Neural progenitor cell (in vitro differentiated cells): ENCODE measurements around the gene LILRB1.

Experiments
- CTCF ChIP-seq: fragments of 200-600 bp; sonication (generic); IDR thresholded peaks from 2 replicates; pipeline ENCODE4 v1.5.1; 2017; ENCODE audit warnings: antibody characterized with exemption, mild to moderate bottlenecking
- EZH2 ChIP-seq: fragments of 200-600 bp; sonication (generic); IDR thresholded peaks from 2 replicates; pipeline ENCODE4 v1.6.1; 2017; ENCODE audit warnings: antibody characterized with exemption, mild to moderate bottlenecking, moderate library complexity

- TF ChIP-seq CTCF (no peak), EZH2 (no peak)
Observed at GRCh38 chr19:54587026-54587425, 43.3 kb upstream of the LILRB1 start.
